ENCODE results near the gene LY6G6D.

GRCh38 chr6:31729515-31729978, 14.4 kb downstream of the LY6G6D start:
- no peak for TF ChIP-seq SNAI2 (CRISPR knock-in tag; IDR thresholded peaks at IDR 0.05)
- no peak for TF ChIP-seq TOX (CRISPR knock-in tag; IDR thresholded peaks at IDR 0.05; ENCODE audit: borderline replicate concordance)
- no peak for TF ChIP-seq TSHZ2 (CRISPR knock-in tag; IDR thresholded peaks at IDR 0.05)
- TF ChIP-seq TCF4 (CRISPR knock-in tag; IDR thresholded peaks at IDR 0.05; ENCODE audit: borderline replicate concordance): no peak
- TF ChIP-seq ZFP30 (CRISPR knock-in tag; IDR thresholded peaks at IDR 0.05): no peak
- TF ChIP-seq ZFP3 (CRISPR knock-in tag; IDR thresholded peaks at IDR 0.05): no peak
- no peak for TF ChIP-seq ZNF70 (CRISPR knock-in tag; IDR thresholded peaks at IDR 0.05)
- 0 out of 2 replicates have a peak, but pooled peaks have one; percentile 48 for TF ChIP-seq RARB (CRISPR knock-in tag; IDR thresholded peaks at IDR 0.05)
- TF ChIP-seq CSDC2 (CRISPR knock-in tag; IDR thresholded peaks at IDR 0.05): no peak
- TF ChIP-seq ISL1 (CRISPR knock-in tag; IDR thresholded peaks at IDR 0.05): no peak
- no peak for TF ChIP-seq ESRRG (CRISPR knock-in tag; IDR thresholded peaks at IDR 0.05)
- no peak for TF ChIP-seq ZC3H10 (CRISPR knock-in tag; IDR thresholded peaks at IDR 0.05)
- TF ChIP-seq CREB5 (CRISPR knock-in tag; IDR thresholded peaks at IDR 0.05; ENCODE audit: low read depth): no peak
- TF ChIP-seq ZNF565 (CRISPR knock-in tag; conservative IDR thresholded peaks at IDR 0.05; ENCODE audit: low read depth): no peak
